Calu3 (cell line): Measurements from ENCODE around the gene APOA1. TPM values are rescaled to one million over a fixed set of nuclear protein-coding genes. Genes with fewer than 3 reads are reported as not detected.
A peak's percentile ranks its signal among the peaks of the same experiment; 100 is the strongest.

ENCODE experiments used
- BruUV-seq: library from RNA; stranded (reverse); fragments of 400-500 nt; replicated peaks from 2 replicates; lab custom pipeline; 2021; lab: Mats Ljungman, UMichigan
- CTCF ChIA-PET: fragments of 300-600 bp; sonication (Branson Sonifier 250); formaldehyde crosslinking; loops from one replicate; lab custom pipeline; 2022; ENCODE audit warnings: antibody characterized with exemption; lab: Charles Lee
- DNase-seq: peaks from one replicate; pipeline ENCODE4 v3.0.0; 2022
- H3K27ac Mint-ChIP-seq: one replicate; pipeline ENCODE4 v1.8.0; 2022; ENCODE audit warnings: mixed read lengths; ENCODE audit not compliant: unreplicated experiment
- H3K27me3 Mint-ChIP-seq: one replicate; pipeline ENCODE4 v1.8.0; 2022; ENCODE audit warnings: mixed read lengths; ENCODE audit not compliant: unreplicated experiment
- H3K36me3 Mint-ChIP-seq: one replicate; pipeline ENCODE4 v1.8.0; 2022; ENCODE audit warnings: mild to moderate bottlenecking, moderate library complexity, mixed read lengths; ENCODE audit not compliant: insufficient read depth, unreplicated experiment
- H3K4me1 Mint-ChIP-seq: one replicate; pipeline ENCODE4 v1.8.0; 2022; ENCODE audit warnings: mild to moderate bottlenecking, low read depth, mixed read lengths; ENCODE audit not compliant: unreplicated experiment
- H3K4me3 Mint-ChIP-seq: one replicate; pipeline ENCODE4 v1.8.0; 2022; ENCODE audit warnings: mild to moderate bottlenecking, low read depth, moderate library complexity, mixed read lengths; ENCODE audit not compliant: unreplicated experiment
- H3K9me3 Mint-ChIP-seq: one replicate; pipeline ENCODE4 v1.8.0; 2022; ENCODE audit warnings: low read depth, mixed read lengths; ENCODE audit not compliant: unreplicated experiment
- intact Hi-C: fragments of 100-400 bp; cut with micrococcal nuclease; formaldehyde crosslinking; loops from one replicate; pipeline ENCODE4 v1.10.0; 2022; ENCODE audit not compliant: unreplicated experiment
- total RNA-seq: library from RNA; stranded (reverse); gene quantifications from 2 replicates; pipeline ENCODE4 v1.2.3, GENCODE V29; 2022
- TF ChIP-seq, protein P1 (sequence below): fragments of 200-600 bp; IDR thresholded peaks from one replicate; pipeline ENCODE4 v1.8.0; 2022; ENCODE audit warnings: antibody characterized with exemption; ENCODE audit not compliant: unreplicated experiment

Gene APOA1
- total RNA-seq, 1 experiment from 2014 or later = not detected

DNA sequence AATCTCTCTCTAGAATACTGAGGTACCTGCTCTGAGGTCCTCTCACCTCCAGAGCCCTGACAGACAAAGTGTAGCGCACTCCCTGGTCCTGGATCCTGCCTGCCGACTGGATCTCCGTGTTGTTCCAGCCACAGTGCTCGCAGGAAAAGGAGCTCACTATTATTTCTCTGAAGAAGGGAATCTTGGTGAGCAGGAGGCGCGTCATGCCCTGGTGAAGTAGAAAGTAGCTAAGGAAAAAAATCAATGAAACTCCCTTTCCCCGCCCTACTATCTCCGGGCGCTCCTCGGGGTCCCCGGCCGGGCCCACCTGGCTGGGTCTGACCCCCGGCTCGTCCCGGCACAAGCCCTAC lies 50.0 kb downstream of the APOA1 start:
- peaks cover 17% of the 10 kb centered on the region for H3K4me1 Mint-ChIP-seq
- no peaks in the 10 kb centered on the region for H3K27me3 Mint-ChIP-seq
- H3K36me3 Mint-ChIP-seq = peaks cover 39% of the 10 kb centered on the region
- no peak for DNase-seq
- CTCF ChIA-PET = interaction anchor here (0.9 to 1.7 kb wide), 3 partner anchors 11 to 319 kb away, joined by 3 to 10 read pairs (median 3); no protein-coding TSS in a partner anchor
- TF ChIP-seq, protein P1, sequence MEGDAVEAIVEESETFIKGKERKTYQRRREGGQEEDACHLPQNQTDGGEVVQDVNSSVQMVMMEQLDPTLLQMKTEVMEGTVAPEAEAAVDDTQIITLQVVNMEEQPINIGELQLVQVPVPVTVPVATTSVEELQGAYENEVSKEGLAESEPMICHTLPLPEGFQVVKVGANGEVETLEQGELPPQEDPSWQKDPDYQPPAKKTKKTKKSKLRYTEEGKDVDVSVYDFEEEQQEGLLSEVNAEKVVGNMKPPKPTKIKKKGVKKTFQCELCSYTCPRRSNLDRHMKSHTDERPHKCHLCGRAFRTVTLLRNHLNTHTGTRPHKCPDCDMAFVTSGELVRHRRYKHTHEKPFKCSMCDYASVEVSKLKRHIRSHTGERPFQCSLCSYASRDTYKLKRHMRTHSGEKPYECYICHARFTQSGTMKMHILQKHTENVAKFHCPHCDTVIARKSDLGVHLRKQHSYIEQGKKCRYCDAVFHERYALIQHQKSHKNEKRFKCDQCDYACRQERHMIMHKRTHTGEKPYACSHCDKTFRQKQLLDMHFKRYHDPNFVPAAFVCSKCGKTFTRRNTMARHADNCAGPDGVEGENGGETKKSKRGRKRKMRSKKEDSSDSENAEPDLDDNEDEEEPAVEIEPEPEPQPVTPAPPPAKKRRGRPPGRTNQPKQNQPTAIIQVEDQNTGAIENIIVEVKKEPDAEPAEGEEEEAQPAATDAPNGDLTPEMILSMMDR = no peak
- intact Hi-C loops = no loop called here
- BruUV-seq = no TSS peak
- H3K4me3 Mint-ChIP-seq = peak overlapping the region; percentile 90
- no peaks in the 10 kb centered on the region for H3K9me3 Mint-ChIP-seq
- H3K27ac Mint-ChIP-seq = no peak overlapping the region

GRCh38 chr11:116786966-116787365 lies 50.5 kb downstream of the APOA1 start:
- H3K4me1 Mint-ChIP-seq = peaks cover 17% of the 10 kb centered on the region
- CTCF ChIA-PET = interaction anchor here (0.9 kb wide), 1 partner anchor 11 kb away, joined by 3 read pairs; no protein-coding TSS in a partner anchor
- H3K4me3 Mint-ChIP-seq = peak overlapping the region; percentile 90
- no peaks in the 10 kb centered on the region for H3K9me3 Mint-ChIP-seq
- TSS peak; percentile 57 for BruUV-seq
- TF ChIP-seq, protein P1 = no peak
- no peak overlapping the region for H3K27ac Mint-ChIP-seq
- intact Hi-C loops = no loop called here
- no peaks in the 10 kb centered on the region for H3K27me3 Mint-ChIP-seq
- peaks cover 40% of the 10 kb centered on the region for H3K36me3 Mint-ChIP-seq
- no peak for DNase-seq

DNA sequence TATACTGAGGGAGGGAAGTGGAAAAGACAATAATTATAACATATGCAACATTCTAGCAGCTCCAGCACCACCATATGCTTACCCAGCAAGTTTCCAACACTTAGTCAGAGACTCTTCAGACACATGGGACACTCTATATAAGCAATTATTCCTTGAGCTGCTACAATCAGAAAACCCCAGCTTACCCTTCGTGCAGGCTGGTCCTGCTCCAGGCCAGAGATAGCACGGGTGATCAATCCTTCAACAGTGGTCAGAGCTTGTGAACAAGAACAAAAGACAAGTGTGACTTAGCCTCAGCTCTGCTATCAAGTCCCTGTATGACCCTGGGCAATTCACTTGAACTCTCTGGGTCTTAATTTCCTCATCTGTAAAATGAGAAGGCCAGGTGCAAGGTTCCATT lies 51.1 kb downstream of the APOA1 start:
- intact Hi-C loops = no loop called here
- BruUV-seq = no TSS peak
- CTCF ChIA-PET = no interaction called here
- H3K9me3 Mint-ChIP-seq = no peaks in the 10 kb centered on the region
- peaks cover 17% of the 10 kb centered on the region for H3K4me1 Mint-ChIP-seq
- H3K4me3 Mint-ChIP-seq = no peak overlapping the region
- H3K27ac Mint-ChIP-seq = no peak overlapping the region
- DNase-seq = no peak
- TF ChIP-seq, protein P1 = no peak
- peaks cover 46% of the 10 kb centered on the region for H3K36me3 Mint-ChIP-seq
- no peaks in the 10 kb centered on the region for H3K27me3 Mint-ChIP-seq

Other genes starting within 250 kb of the APOA1 start
- gene BUD13, start 64.6 kb downstream of the APOA1 start, total RNA-seq = 10.4 and 10.9 TPM in 2 replicates
- 34.5 and 41.5 TPM in 2 replicates for gene ZPR1, start 49.6 kb downstream of the APOA1 start, total RNA-seq
- not detected in 2 replicates for gene APOA5, start 45.7 kb downstream of the APOA1 start, total RNA-seq
- gene APOA4, start 14.3 kb downstream of the APOA1 start, total RNA-seq = not detected in 2 replicates
- not detected in 2 replicates for gene APOC3, start 7.7 kb downstream of the APOA1 start, total RNA-seq